ENCODE results near the gene CASP3.
"Not testable (repeated sequence)": the region's sequence is repeated elsewhere in the genome, so short reads cannot be mapped to it uniquely, and the experiment has no call there.

The CASP3 gene

GRCh38 chr4:184662236-184662635 lies 13.0 kb upstream of the CASP3 start:
- no peak for DNase-seq

- DNase-seq, result no peak
These were observed 11.7 kb upstream of the CASP3 start for GRCh38 chr4:184660978-184661377.

DNA sequence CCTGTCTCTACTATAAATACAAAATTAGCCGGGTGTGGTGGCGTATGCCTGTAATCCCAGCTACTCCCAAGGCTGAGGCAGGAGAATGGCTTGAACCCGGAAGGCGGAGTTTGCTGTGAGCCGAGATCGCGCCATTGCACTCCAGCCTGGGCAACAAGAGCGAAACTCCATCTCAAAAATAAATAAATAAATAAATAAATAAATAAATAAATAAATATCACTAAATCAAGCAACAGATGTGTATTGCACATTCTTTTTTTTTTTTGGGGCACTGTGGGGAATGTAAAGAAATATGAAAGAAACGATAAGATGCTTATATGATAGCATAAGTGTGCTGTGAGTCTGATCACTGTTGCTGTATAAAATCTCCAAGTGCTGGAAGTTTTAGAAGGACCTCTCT lies 8.6 kb upstream of the CASP3 start:
- not testable (repeated sequence) for DNase-seq

DNA sequence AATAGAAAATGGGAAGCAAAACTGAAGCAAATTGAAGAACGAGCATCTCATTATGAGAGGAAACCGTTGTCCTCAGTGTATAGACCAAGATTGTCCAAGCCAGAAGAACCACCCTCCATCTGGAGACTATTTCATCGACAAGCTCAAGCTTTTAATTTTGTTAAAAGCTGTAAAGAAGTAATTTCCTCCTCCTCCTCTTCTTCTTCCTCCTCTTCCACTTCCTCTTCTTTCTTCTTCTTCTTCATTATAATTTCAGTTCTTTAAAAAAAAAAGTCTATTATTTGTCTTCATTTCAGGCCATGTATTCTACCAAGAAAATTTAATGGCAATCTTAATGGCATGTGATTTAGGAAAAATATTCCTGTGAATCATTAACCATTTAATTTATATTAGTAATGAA lies 7.9 kb upstream of the CASP3 start:
- DNase-seq, result no peak

DNA sequence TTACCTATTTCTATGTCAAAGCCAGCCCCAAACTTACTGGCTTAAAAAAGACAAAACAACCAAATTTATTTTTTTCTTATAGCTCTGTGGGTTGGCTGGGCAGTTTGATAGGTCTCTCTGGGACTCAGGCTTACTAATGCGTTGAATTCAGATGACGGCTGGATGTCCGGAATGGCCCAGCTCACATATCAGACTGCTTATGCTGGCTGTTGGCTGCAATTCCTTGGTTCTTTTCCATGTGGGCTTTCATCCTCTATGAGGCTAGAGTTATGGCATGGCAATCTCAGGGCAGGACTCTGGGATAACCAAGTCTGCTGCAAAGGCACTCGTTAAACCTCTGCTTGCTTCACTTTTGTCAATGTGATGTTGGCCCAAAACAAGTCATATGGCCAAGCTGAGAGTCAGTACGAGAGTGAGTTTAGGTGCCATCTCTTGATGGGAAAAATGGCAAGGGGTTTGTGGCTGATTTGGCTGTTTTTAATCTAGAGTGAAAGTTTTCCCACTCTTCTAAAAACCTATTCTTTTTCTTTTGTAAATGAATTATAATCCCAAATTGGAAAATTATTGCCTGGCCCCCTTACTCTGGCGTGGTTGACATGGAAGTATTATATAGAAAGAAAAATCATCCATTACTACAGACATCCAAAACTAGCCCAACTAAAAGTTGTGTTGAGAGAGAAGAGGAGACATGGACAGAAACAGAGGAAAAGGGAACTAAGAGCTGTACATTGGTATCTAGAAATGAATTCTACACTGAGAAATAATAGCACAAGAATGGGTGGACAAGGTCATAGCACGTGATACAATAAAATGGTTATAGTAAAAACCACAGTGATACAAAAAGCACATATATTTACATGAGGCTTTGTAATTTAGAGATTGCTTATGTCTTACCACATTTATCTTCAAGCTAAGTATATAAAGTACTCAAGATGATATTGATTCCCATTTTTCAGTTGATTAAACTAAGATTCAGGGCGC lies 6.9 kb upstream of the CASP3 start:
- DNase-seq, result no peak

GRCh38 chr4:184653650-184654049 lies 4.4 kb upstream of the CASP3 start:
- no peak for DNase-seq

DNA sequence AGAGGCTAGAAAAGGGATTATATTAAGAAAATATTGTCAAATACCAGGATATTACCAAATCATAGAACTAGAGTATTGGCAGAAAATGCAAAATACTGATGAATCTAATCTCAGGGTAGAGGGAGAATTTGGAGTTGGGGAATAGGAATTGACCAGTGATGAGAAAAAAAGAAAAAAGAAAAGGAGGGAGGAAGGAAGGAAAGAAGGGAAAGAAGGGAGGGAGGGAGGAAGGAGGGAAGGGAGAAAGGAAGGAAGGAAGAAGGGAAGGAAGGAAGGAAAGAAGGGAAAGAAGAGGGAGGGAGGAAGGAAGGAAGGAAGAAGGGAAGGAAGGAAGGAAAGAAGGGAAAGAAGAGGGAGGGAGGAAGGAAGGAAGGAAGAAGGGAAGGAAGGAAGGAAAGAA lies 3.4 kb upstream of the CASP3 start:
- not testable (repeated sequence) for DNase-seq

DNA sequence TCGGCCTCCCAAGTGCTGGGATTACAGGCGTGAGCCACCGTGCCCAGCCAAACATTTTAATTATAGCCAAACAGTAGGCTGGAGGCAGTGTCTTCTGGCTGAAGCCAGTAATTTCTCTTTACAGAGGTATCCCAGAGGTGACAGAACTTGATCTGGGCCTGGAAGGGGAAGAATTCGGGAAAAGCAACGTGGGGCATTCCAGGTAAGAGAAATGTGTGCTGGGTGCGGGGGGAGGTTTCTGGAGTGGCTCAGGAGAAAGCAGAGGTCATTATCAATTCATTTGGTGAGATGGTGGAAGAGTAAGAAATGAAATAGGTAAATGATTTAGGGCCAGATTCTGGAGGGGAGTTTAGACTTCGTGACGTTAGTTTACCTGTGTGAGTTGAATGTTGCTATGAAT lies 2.7 kb upstream of the CASP3 start:
- no peak for DNase-seq

DNA sequence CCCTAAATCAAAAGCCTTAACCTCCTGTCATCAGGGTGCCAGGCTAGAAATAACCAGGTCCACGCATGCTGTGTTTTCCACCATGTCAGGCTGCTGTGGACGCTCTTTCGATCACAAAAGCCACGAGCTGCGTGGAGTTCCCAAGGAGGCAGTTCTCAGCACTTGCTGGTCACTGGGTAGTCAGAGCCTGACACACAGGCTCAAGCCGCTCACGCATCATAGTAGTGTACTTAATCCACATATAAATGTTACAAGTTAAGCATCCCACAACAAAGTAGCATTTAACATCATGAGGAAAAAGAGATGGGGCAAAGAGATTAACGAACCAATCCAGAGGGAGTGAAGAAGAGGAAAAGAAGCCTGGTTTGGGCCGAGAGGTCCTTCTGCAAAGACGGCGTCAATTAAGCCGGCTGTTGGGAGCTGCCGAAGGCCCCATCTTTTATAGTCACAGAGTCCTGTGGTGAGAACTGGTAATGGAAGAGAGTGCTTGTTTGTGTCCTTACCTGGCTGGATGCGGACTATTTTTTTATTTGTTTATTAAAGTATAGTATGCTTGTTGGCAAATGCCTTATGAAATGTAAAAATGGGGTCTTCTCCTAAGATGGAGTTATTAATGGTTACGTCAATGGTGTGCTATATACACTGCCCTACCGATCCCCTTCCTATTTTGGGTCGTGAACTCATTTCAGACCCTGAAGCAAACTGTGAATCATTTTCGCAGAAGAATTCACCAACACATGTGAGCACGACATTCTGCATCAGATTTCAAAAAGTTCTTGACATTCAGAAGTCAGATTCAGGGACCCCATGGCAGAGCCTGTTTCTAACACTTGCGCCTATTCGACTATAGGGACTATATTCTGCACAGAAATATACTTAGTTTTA lies 966 bp upstream of the CASP3 start:
- DNase-seq, result no peak

GRCh38 chr4:184648313-184649025 lies 778 bp downstream of the CASP3 start:
- peak; percentile 39 for DNase-seq

GRCh38 chr4:184648054-184648312 lies 1.3 kb downstream of the CASP3 start:
- no peak for DNase-seq

GRCh38 chr4:184647266-184648053 lies 1.8 kb downstream of the CASP3 start:
- no peak for DNase-seq

DNA sequence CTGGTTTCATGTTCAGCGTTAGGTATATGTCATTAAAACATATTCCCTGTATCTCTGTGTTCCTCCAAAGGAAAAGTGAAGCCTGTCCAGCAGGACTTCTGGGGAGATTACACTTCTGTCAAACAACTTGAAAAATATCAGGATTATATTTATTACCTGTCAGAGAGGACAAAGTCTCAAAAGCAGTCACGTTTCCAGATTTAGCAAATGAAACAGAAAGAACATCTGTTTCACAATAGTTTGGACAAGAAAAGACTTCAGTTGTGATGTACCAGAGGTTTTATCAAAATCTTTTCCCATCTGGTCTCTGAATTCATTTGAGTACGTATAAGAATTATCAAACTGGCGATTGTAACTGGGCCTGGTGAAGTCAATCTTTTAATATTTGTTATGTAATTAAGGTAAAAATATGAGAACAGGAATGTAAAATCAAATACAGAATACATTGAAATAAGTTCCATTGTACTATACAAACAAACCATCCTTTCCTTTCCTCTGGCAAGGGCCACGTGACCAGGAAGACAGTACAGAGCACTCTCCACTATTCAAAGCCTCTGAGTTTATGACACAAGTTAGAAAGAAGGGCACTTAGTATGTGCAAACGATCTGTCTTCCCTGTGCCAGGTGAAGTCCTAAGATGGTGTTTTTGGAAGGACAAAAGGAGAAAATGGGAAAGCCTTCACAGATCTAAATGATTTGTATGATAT lies 3.2 kb downstream of the CASP3 start:
- DNase-seq, result no peak

GRCh38 chr4:184644553-184645307 lies 4.5 kb downstream of the CASP3 start:
- no peak for DNase-seq

DNA sequence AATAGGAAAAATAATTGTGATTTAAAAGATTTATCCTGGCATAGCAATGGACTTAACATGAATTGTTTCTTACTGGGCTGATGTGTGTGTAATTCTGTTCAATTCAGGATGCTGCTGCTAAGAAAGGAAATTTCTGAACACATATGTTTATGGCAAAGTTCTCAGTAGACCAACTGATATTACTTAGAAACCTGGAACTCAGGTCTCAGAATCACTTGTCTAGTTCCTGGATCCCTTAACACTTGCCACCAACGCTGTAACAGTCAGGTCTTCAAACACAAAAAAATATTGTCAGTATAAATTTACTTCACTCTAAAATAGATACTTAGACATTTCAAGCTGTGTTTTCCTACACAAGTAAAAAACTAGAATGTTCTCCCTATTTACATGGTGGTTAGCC lies 5.5 kb downstream of the CASP3 start:
- DNase-seq, result no peak

GRCh38 chr4:184641451-184641850 lies 7.8 kb downstream of the CASP3 start:
- no peak for DNase-seq

- no peak for DNase-seq
These were observed 8.2 kb downstream of the CASP3 start for GRCh38 chr4:184641022-184641421.

DNA sequence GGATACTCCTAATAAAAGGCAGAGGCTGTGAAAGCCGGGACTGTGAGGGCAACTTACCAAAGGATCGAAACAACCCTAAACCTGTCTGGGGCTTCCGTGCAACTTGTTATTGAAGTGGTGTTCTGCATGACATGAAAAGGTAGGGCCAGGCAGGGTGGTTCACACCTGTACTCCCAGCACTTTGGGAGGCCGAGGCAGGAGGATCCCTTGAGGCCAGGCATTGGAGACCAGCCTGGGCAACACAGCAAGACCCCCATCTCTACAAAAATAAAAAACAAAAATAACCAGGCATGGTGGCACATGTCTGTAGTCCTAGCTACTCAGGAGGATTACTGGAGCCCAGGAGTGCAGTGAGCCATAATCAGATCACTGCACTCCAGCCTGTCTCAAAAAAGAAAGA lies 12.3 kb downstream of the CASP3 start:
- DNase-seq, result no peak

DNA sequence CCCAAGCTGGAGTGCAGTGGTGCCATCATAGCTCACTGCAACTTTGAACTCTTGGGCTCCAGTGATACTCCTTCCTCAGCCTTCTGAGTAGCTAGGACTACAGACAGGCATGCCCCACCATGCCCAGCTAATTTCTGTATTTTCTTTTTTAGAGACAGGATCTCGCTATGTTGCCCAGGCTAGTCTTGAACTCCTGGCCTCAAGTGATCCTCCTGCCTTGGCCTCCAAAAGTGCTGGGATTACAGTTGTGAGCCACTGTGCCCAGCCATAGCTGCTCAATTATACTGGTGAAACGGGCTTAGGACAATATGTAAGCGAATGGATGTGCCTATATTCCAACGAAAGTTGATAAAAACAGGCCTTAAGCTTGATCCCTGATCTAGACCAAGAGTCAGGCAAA lies 13.1 kb downstream of the CASP3 start:
- DNase-seq, result no peak

DNA sequence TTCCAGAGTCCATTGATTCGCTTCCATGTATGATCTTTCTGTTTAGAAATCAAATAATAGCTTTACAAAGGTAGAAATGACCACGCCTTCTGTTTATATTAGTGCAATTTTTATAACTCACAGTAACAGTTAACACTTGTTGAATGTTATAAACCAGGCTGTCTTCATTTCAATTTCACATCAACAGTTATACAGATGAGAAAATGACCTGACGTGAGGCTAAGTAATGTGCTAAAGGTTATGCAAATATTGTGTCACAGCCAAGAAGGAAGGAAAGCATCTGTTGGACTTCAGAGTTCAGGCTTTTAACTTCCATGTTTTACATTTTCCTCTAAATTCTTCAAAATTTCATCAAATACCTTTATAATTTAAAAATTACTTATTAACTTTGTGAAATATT lies 13.9 kb downstream of the CASP3 start:
- no peak for DNase-seq

- no peak for DNase-seq
These were observed 16.4 kb downstream of the CASP3 start for GRCh38 chr4:184632842-184633241.
